Natural killer cell (primary cell): Measurements from ENCODE around the gene KCNK1. TPM values are rescaled to one million over a fixed set of nuclear protein-coding genes. Genes with fewer than 3 reads are reported as not detected.

Experiments
- ATAC-seq, 3 donors: fragments of 150-1000 bp in 2 of 3; fragments of 200-7000 bp in 1 of 3; cut with Tn5 transposase; 1 replicate in 1 of 3; 2 replicates in 2 of 3; pipeline ENCODE4 v1.10.0; 2021; ENCODE audit warnings: mild to moderate bottlenecking in 2 of 3, moderate library complexity in 2 of 3
- DNase-seq, 2 donors: peaks; one replicate each; pipeline versions ENCODE4 v3.0.0 to v3.0.0-alpha.2; 2013 to 2021; ENCODE audit warnings: mixed read lengths in 1 of 2
- H3K27ac ChIP-seq: one replicate; pipeline ENCODE4 v1.5.1; 2013; ENCODE audit warnings: mild to moderate bottlenecking, low read length
- H3K27me3 ChIP-seq: one replicate; pipeline ENCODE4 v1.6.1; 2013; ENCODE audit warnings: low read length; ENCODE audit not compliant: control insufficient read depth, insufficient read depth
- H3K36me3 ChIP-seq: one replicate; pipeline ENCODE4 v1.6.1; 2013; ENCODE audit warnings: low read length; ENCODE audit not compliant: control insufficient read depth, insufficient read depth
- H3K4me1 ChIP-seq: one replicate; pipeline ENCODE4 v1.6.1; 2013; ENCODE audit warnings: low read length; ENCODE audit not compliant: control insufficient read depth, insufficient read depth
- H3K4me3 ChIP-seq: one replicate; pipeline ENCODE4 v1.5.1; 2013; ENCODE audit warnings: low read length
- H3K9me3 ChIP-seq: one replicate; pipeline ENCODE4 v1.6.1; 2013; ENCODE audit warnings: low read length; ENCODE audit not compliant: control insufficient read depth, insufficient read depth
- H3K27ac Mint-ChIP-seq, 2 donors: one replicate each; pipeline ENCODE4 v1.8.0; 2022; ENCODE audit warnings: mild to moderate bottlenecking in 2 of 2, mixed read lengths in 2 of 2, moderate library complexity in 1 of 2
- H3K27me3 Mint-ChIP-seq, 2 donors: one replicate each; pipeline ENCODE4 v1.8.0; 2022; ENCODE audit warnings: low read depth in 2 of 2, mixed read lengths in 2 of 2
- H3K36me3 Mint-ChIP-seq: one replicate; pipeline ENCODE4 v1.8.0; 2022; ENCODE audit warnings: mixed read lengths
- H3K4me1 Mint-ChIP-seq, 2 donors: one replicate each; pipeline ENCODE4 v1.8.0; 2022; ENCODE audit warnings: mixed read lengths in 2 of 2
- H3K4me3 Mint-ChIP-seq: one replicate; pipeline ENCODE4 v1.8.0; 2022; ENCODE audit warnings: mild to moderate bottlenecking, moderate library complexity, mixed read lengths
- H3K9me3 Mint-ChIP-seq, 2 donors: one replicate each; pipeline ENCODE4 v1.8.0; 2022; ENCODE audit warnings: mixed read lengths in 2 of 2
- CTCF ChIP-seq: fragments of 200-600 bp; IDR thresholded peaks from one replicate; pipeline ENCODE4 v1.8.0; 2022; ENCODE audit warnings: antibody characterized with exemption
- WGBS: methylation state at CpG from one replicate; pipeline ENCODE4 v1.1.7; 2013; ENCODE audit warnings: missing lambda C conversion rate; ENCODE audit not compliant: insufficient coverage; 5-methylcytosine and 5-hydroxymethylcytosine counted together
- intact Hi-C: fragments of 100-400 bp; cut with micrococcal nuclease; formaldehyde crosslinking; loops from one replicate; pipeline ENCODE4 v1.14.2; 2022
- total RNA-seq, 4 donors: library from RNA; stranded (reverse); fragments of 120-200 nt in 1 of 4; gene quantifications; one replicate each; pipeline versions ENCODE4 v1.2.3 to v1.2.4, GENCODE V29; 2013 to 2022

The KCNK1 gene
- total RNA-seq, 3 donors from 2014 or later (not counting 1 experiment from before 2014, with no cell fraction given) = 0.16 TPM; not detected in 2

- Histone ChIP-seq H3K36me3 (no peaks in the 10 kb centered on the region), H3K9me3 (no peaks in the 10 kb centered on the region), H3K27ac (no peak overlapping the region), H3K4me3 (no peak overlapping the region), H3K27me3 (no peaks in the 10 kb centered on the region), H3K4me1 (no peaks in the 10 kb centered on the region)
- ATAC-seq (no peak), DNase-seq (no peak)
- no peaks in the 10 kb centered on the region for H3K27me3 Mint-ChIP-seq
- no peaks in the 10 kb centered on the region for H3K9me3 Mint-ChIP-seq
- intact Hi-C loops = no loop called here
- H3K27ac Mint-ChIP-seq = no peak overlapping the region
- H3K4me1 Mint-ChIP-seq = no peaks in the 10 kb centered on the region
- H3K36me3 Mint-ChIP-seq = no peaks in the 10 kb centered on the region
- no peak for TF ChIP-seq CTCF
- H3K4me3 Mint-ChIP-seq = no peak overlapping the region
These were observed 44.3 kb upstream of the KCNK1 start for GRCh38 chr1:233569636-233570035.

GRCh38 chr1:233570216-233570615 is 43.7 kb upstream of the KCNK1 start:
- H3K36me3 Mint-ChIP-seq = no peaks in the 10 kb centered on the region
- no peak for ATAC-seq
- Histone ChIP-seq H3K27ac (no peak overlapping the region), H3K4me3 (no peak overlapping the region), H3K27me3 (no peaks in the 10 kb centered on the region), H3K9me3 (no peaks in the 10 kb centered on the region), H3K4me1 (no peaks in the 10 kb centered on the region), H3K36me3 (no peaks in the 10 kb centered on the region)
- intact Hi-C loops = no loop called here
- WGBS = no CpG with 5 or more reads among the region's 3 CpGs
- H3K4me1 Mint-ChIP-seq = no peaks in the 10 kb centered on the region
- no peak for TF ChIP-seq CTCF
- no peak overlapping the region for H3K4me3 Mint-ChIP-seq
- no peak for DNase-seq
- no peak overlapping the region for H3K27ac Mint-ChIP-seq
- no peaks in the 10 kb centered on the region for H3K27me3 Mint-ChIP-seq
- H3K9me3 Mint-ChIP-seq = no peaks in the 10 kb centered on the region

- Histone ChIP-seq H3K4me1 (no peaks in the 10 kb centered on the region), H3K4me3 (no peak overlapping the region), H3K27me3 (no peaks in the 10 kb centered on the region), H3K36me3 (no peaks in the 10 kb centered on the region), H3K9me3 (no peaks in the 10 kb centered on the region), H3K27ac (no peak overlapping the region)
- 92% methylated on average over 4 of the region's 4 CpGs for WGBS
- no peak for TF ChIP-seq CTCF
- ATAC-seq = no peak
- Mint-ChIP-seq H3K27me3 (no peaks in the 10 kb centered on the region), H3K27ac (no peak overlapping the region), H3K4me3 (no peak overlapping the region), H3K9me3 (no peaks in the 10 kb centered on the region), H3K36me3 (no peaks in the 10 kb centered on the region), H3K4me1 (no peaks in the 10 kb centered on the region)
- intact Hi-C loops = no loop called here
- no peak for DNase-seq
These were observed 43.2 kb upstream of the KCNK1 start for GRCh38 chr1:233570706-233571105.

GRCh38 chr1:233572896-233573295 is 41.0 kb upstream of the KCNK1 start:
- Histone ChIP-seq H3K4me1 (no peaks in the 10 kb centered on the region), H3K36me3 (no peaks in the 10 kb centered on the region), H3K9me3 (no peaks in the 10 kb centered on the region), H3K4me3 (no peak overlapping the region), H3K27ac (no peak overlapping the region), H3K27me3 (no peaks in the 10 kb centered on the region)
- TF ChIP-seq CTCF = no peak
- DNase-seq = no peak
- Mint-ChIP-seq H3K4me1 (no peaks in the 10 kb centered on the region), H3K27me3 (no peaks in the 10 kb centered on the region), H3K36me3 (no peaks in the 10 kb centered on the region), H3K9me3 (no peaks in the 10 kb centered on the region), H3K27ac (no peak overlapping the region), H3K4me3 (no peak overlapping the region)
- 93% methylated on average over 4 of the region's 4 CpGs for WGBS
- intact Hi-C loops = no loop called here
- no peak for ATAC-seq
